Stomach (tissue), 9 donors: ENCODE data around the gene VRK2. TPM values are rescaled to one million over a fixed set of nuclear protein-coding genes. Genes with fewer than 3 reads are reported as not detected.

Source experiments
- DNase-seq, 2 donors: peaks; one replicate each; pipeline versions ENCODE4 v3.0.0 to v3.0.0-alpha.2; 2013 to 2019
- H3K27ac ChIP-seq, 5 donors: fragments of 200-600 bp in 4 of 5; sonication (generic) in 4 of 5; one replicate each; pipeline ENCODE4 v1.5.1; 2013 to 2019; ENCODE audit warnings: mild to moderate bottlenecking in 1 of 5, moderate library complexity in 1 of 5
- H3K27me3 ChIP-seq, 3 donors: fragments of 200-600 bp; sonication (generic); one replicate each; pipeline ENCODE4 v1.5.1; 2017 to 2019; ENCODE audit warnings: mixed run types in 1 of 3
- H3K36me3 ChIP-seq, 4 donors: fragments of 200-600 bp; sonication (generic); 1 replicate in 3 of 4; 2 replicates in 1 of 4; pipeline ENCODE4 v1.5.1; 2016 to 2019
- H3K4me1 ChIP-seq, 4 donors: fragments of 200-600 bp; sonication (generic); one replicate each; pipeline ENCODE4 v1.5.1; 2016 to 2019
- H3K4me3 ChIP-seq, 4 donors: fragments of 200-600 bp; sonication (generic) in 3 of 4; one replicate each; pipeline ENCODE4 v1.5.1; 2016 to 2019; ENCODE audit warnings: mild to moderate bottlenecking in 1 of 4
- H3K9me3 ChIP-seq, 4 donors: fragments of 200-600 bp; sonication (generic); one replicate each; pipeline ENCODE4 v1.5.1; 2016 to 2019
- CTCF ChIP-seq, 7 experiments: fragments of 450-650 bp in 4 of 7; fragments of 200-600 bp in 3 of 7; sonication (generic) in 3 of 7; IDR thresholded peaks; one replicate each; pipeline ENCODE4 v1.5.1; 2016 to 2019; ENCODE audit warnings: antibody characterized with exemption in 7 of 7, control low read depth in 2 of 7, mild to moderate bottlenecking in 1 of 7
- EP300 ChIP-seq: sonication (generic); formaldehyde crosslinking; IDR thresholded peaks from one replicate; pipeline ENCODE4 v1.6.1; 2017; ENCODE audit warnings: antibody characterized with exemption
- POLR2A ChIP-seq, 4 donors: fragments of 450-650 bp; IDR thresholded peaks; one replicate each; pipeline ENCODE4 v1.6.1; 2016; ENCODE audit warnings: antibody characterized with exemption in 4 of 4, control low read depth in 2 of 4, mild to moderate bottlenecking in 1 of 4, moderate library complexity in 1 of 4
- POLR2AphosphoS5 ChIP-seq, 3 donors: sonication (generic); formaldehyde crosslinking; IDR thresholded peaks; one replicate each; pipeline ENCODE4 v1.6.1; 2016; ENCODE audit warnings: antibody characterized with exemption in 3 of 3
- WGBS, 5 donors: extraction: QIAGEN DNeasy Blood & Tissue Kit in 3 of 5; methylation state at CpG; one replicate each; pipeline versions ENCODE4 v1.1.5 to v1.1.7; 2013 to 2018; 5-methylcytosine and 5-hydroxymethylcytosine counted together
- intact Hi-C: fragments of 100-400 bp; cut with DNase I; formaldehyde crosslinking; loops from one replicate; pipeline ENCODE4 v1.15.1; 2023; ENCODE audit warnings: low total_unique reads
- polyA plus RNA-seq, 3 donors: library from polyadenylated mRNA; stranded (reverse); fragments of 200-250 nt; gene quantifications; one replicate each; pipeline ENCODE4 v1.2.3, GENCODE V29; 2013
- total RNA-seq, 5 donors: library from RNA; depleted of rRNA; stranded (reverse); fragments of >200 nt; gene quantifications; one replicate each; pipeline versions ENCODE4 v1.1.0 to v1.2.3, GENCODE V29; 2014 to 2016
- donor health status: healthy with polysubstance abuse.
- donor health status: Bipolar disorder and iron deficiency.
- donor health status: healthy.

Gene VRK2
- total and polyA plus RNA-seq, 8 donors, result 10.0 to 29.9 (median 14.4) TPM

DNA sequence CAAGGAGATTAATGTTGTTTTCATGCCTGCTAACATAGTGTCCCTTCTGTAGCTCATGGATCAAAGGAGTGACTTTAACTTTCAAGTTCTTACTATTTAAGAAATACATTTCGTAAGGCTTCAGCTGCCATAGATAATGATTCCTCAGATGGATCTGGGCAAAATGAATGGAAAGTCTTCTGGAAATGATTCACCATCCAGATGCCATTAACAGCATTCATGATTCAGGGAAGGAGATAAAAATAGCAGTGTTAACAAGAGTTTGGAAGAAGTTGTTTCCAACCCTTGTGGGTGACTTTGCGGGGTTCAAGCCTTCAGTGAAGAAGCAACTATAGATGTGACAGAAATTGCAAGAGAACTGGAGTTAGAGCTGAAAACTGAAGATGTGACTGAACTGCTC lies 17.0 kb downstream of the VRK2 start:
- no peak overlapping the region for H3K27ac ChIP-seq
- TF ChIP-seq POLR2A (IDR thresholded peaks at IDR 0.05), result no peak
- no peak for TF ChIP-seq POLR2AphosphoS5 (IDR thresholded peaks at IDR 0.05)
- no peak for TF ChIP-seq EP300
- TF ChIP-seq CTCF (IDR thresholded peaks at IDR 0.05), result no peak
- no peak overlapping the region for H3K4me3 ChIP-seq
- H3K9me3 ChIP-seq, result no peaks in the 10 kb centered on the region
- intact Hi-C loops, result no loop called here
- peaks cover 0 to 11% (median 3%) of the 10 kb centered on the region in 4 donors for H3K36me3 ChIP-seq
- no peaks in the 10 kb centered on the region for H3K27me3 ChIP-seq
- WGBS, 5 donors, result 79 to 92% (median 88%) methylated on average over 2 of the region's 2 CpGs
- no peaks in the 10 kb centered on the region for H3K4me1 ChIP-seq
- DNase-seq, result no peak

GRCh38 chr2:58064086-58064485 lies 17.5 kb downstream of the VRK2 start:
- Histone ChIP-seq H3K27ac (no peak overlapping the region), H3K4me1 (no peaks in the 10 kb centered on the region), H3K9me3 (no peaks in the 10 kb centered on the region), H3K4me3 (no peak overlapping the region), H3K36me3 (peaks cover 0 to 13% (median under 1%) of the 10 kb centered on the region in 4 donors), H3K27me3 (no peaks in the 10 kb centered on the region)
- intact Hi-C loops, result no loop called here
- DNase-seq, result no peak
- WGBS, 5 donors, result 86 to 96% (median 91%) methylated on average over 2 of the region's 2 CpGs
- TF ChIP-seq POLR2AphosphoS5 (IDR thresholded peaks at IDR 0.05), result no peak
- TF ChIP-seq EP300, result no peak
- TF ChIP-seq CTCF (IDR thresholded peaks at IDR 0.05), result no peak
- no peak for TF ChIP-seq POLR2A (IDR thresholded peaks at IDR 0.05)

DNA sequence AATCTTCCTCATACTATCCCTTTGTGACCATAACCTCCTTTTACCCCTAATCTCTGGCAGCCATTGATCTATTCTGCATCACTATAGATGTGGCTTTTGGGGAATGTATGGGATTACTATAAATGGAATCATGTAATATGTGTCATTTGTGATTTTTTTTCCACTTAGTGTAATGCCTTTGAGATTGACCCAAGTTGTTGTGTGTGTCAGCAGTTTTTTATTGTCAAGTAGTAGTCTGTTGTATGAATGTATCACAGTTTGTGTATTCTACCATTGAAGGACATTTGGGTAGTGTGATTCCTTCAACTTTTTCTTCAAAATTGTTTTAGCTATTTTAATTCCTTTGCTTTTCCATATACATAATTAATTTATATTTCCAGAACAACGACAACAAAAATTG lies 18.6 kb downstream of the VRK2 start:
- Histone ChIP-seq H3K4me3 (no peak overlapping the region), H3K4me1 (no peaks in the 10 kb centered on the region), H3K36me3 (peaks cover 0 to 24% (median 0%) of the 10 kb centered on the region in 4 donors), H3K27ac (no peak overlapping the region), H3K27me3 (no peaks in the 10 kb centered on the region), H3K9me3 (no peaks in the 10 kb centered on the region)
- TF ChIP-seq POLR2AphosphoS5 (IDR thresholded peaks at IDR 0.05) (no peak), POLR2A (IDR thresholded peaks at IDR 0.05) (no peak), CTCF (IDR thresholded peaks at IDR 0.05) (no peak), EP300 (no peak)
- no peak for DNase-seq
- intact Hi-C loops, result no loop called here
- WGBS, 5 donors, result 94 to 100% (median 97%) methylated on average over 1 of the region's 1 CpG

- 93 to 100% (median 95%) methylated on average over 2 of the region's 2 CpGs for WGBS, 5 donors
- no peak overlapping the region for H3K27ac ChIP-seq
- DNase-seq, result no peak
- TF ChIP-seq POLR2AphosphoS5 (IDR thresholded peaks at IDR 0.05) (no peak), POLR2A (IDR thresholded peaks at IDR 0.05) (no peak), CTCF (IDR thresholded peaks at IDR 0.05) (no peak), EP300 (no peak)
- no peaks in the 10 kb centered on the region for H3K9me3 ChIP-seq
- H3K4me1 ChIP-seq, result no peaks in the 10 kb centered on the region
- no peak overlapping the region for H3K4me3 ChIP-seq
- no peaks in the 10 kb centered on the region for H3K27me3 ChIP-seq
- intact Hi-C loops, result no loop called here
- peaks cover 0 to 26% (median 0%) of the 10 kb centered on the region in 4 donors for H3K36me3 ChIP-seq
These were observed 20.4 kb downstream of the VRK2 start for GRCh38 chr2:58067001-58067400.
